K562 (cell line): ENCODE results near the gene PHTF1. TPM values are rescaled to one million over a fixed set of nuclear protein-coding genes. Genes with fewer than 3 reads are reported as not detected.

Experiments used
- ATF7 ChIP-seq: fragments of 450-650 bp; IDR thresholded peaks from 2 replicates; pipeline ENCODE4 v1.7.1; 2014; ENCODE audit warnings: mild to moderate bottlenecking, moderate library complexity
- DMBX1 ChIP-seq: fragments of 250-450 bp; sonication (Bioruptor Pico); IDR thresholded peaks from 2 replicates; pipeline ENCODE4 v1.8.0; 2022; ENCODE audit warnings: inconsistent platforms, mild to moderate bottlenecking, moderate library complexity, borderline replicate concordance
- KAT8 ChIP-seq: fragments of 450-650 bp; IDR thresholded peaks from 2 replicates; pipeline ENCODE4 v1.6.1; 2016; ENCODE audit warnings: low read depth, mild to moderate bottlenecking
- MEF2D ChIP-seq: conservative IDR thresholded peaks from 2 replicates; pipeline ENCODE4 v1.6.1; 2016; ENCODE audit warnings: low read depth, missing genetic modification characterization, missing compliant biosample characterization
- ZC3H4 ChIP-seq: sonication (generic); formaldehyde crosslinking; IDR thresholded peaks from 2 replicates; pipeline ENCODE4 v1.9.0; 2021; ENCODE audit warnings: missing genetic modification reagents, borderline replicate concordance
- polyA plus RNA-seq, 8 experiments: library from polyadenylated mRNA; depleted of rRNA in 4 of 8; stranded (reverse) in 5 of 8; unstranded in 3 of 8; fragments of >200 nt; fragmentation: Nextera tagmentation in 2 of 8; fragmentation: Illumina TruSeq in 1 of 8; extraction: Ambion mirVana in 2 of 8; extraction: Trizol in 1 of 8; gene quantifications; 2 replicates each; pipeline versions ENCODE4 v1.2.1 to v1.2.3, GENCODE V29; 2011 to 2014; ENCODE audit warnings: inconsistent platforms in 1 of 8, missing spikeins in 1 of 8
- total RNA-seq, 7 experiments: library from RNA; depleted of rRNA in 6 of 7; stranded (reverse); fragments of >200 nt in 6 of 7; fragmentation: Illumina TruSeq in 2 of 7; extraction: Trizol in 2 of 7; gene quantifications; 2 replicates each; pipeline versions ENCODE4 v1.2.1 to v1.2.3, GENCODE V29; 2011 to 2021; ENCODE audit warnings: low replicate concordance in 1 of 7
- TF ChIP-seq, protein P1 (sequence below): IDR thresholded peaks from 3 replicates; pipeline ENCODE4 v1.6.1; 2011; ENCODE audit warnings: borderline replicate concordance, mild to moderate bottlenecking; ENCODE audit not compliant: insufficient read length, insufficient read depth
- TF ChIP-seq, protein P2 (sequence below), 2 experiments: fragments of 450-650 bp in 1 of 2; sonication (generic) in 1 of 2; formaldehyde crosslinking; conservative IDR thresholded peaks; 2 replicates each; pipeline versions ENCODE4 v1.4.0 to v1.8.1; 2020 to 2022; ENCODE audit warnings: mild to moderate bottlenecking in 1 of 2, missing genetic modification reagents in 1 of 2
- TF ChIP-seq, protein P3 (sequence below): fragments of 450-650 bp; IDR thresholded peaks from 2 replicates; pipeline ENCODE4 v1.6.1; 2018; ENCODE audit warnings: mild to moderate bottlenecking, low read depth; ENCODE audit not compliant: partially characterized antibody
- TF ChIP-seq, protein P4 (sequence below): IDR thresholded peaks from 2 replicates; pipeline ENCODE4 v1.6.1; 2011; ENCODE audit warnings: borderline replicate concordance, low read depth, mild to moderate bottlenecking, moderate library complexity, low read length; ENCODE audit not compliant: insufficient read depth, poor library complexity, severe bottlenecking
- TF ChIP-seq, protein P5 (sequence below), 2 experiments: fragments of 450-650 bp; IDR thresholded peaks; 2 replicates each; pipeline ENCODE4 v1.6.1; 2016; ENCODE audit warnings: mild to moderate bottlenecking in 2 of 2, borderline replicate concordance in 1 of 2, low read depth in 1 of 2, moderate library complexity in 1 of 2

PHTF1 gene
- total and polyA plus RNA-seq, 9 of the 15 experiments (the other 6 are each of a cell fraction or from before 2014, with no cell fraction given) = 8.4 to 36.2 (median 23.0) TPM

DNA sequence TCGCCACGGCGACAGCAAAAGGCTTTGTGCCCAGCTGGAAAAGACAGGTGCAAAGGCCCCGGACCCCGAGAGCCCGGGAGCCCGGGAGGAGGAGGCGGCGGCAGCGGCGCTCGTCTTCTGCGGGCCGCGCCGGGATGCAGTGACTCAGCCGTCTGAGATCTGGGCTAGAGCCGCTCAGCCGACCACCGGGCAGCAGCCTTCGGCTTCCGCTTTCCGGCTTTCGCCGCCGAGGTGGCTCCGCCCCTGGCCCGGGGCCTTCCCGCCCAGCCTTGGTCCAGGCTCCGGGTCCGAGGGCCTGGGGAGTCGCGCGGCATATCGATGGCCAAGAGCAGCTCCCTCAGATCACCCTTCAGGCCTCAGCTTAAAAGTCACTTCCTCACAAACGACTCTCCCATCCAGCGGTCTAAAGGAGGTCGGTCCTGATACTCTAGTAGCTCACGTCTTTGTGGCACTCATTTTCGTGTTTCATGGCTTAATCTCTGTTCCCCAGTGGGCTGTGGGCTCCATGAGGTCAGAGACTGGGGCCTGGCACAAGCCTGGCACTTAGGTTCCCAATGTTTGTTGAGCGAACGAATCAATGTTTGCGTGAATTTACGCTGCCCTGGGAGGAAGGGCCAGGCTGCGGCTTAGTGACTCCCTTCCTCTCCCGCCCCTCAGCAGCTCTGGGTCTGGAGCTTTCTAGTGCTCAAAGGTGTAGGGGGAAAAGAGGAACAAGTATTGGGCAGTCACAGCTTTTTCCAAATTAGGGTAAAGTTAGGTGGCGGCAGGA, at the start of gene PHTF1 (continued):
- TF ChIP-seq, protein P1, sequence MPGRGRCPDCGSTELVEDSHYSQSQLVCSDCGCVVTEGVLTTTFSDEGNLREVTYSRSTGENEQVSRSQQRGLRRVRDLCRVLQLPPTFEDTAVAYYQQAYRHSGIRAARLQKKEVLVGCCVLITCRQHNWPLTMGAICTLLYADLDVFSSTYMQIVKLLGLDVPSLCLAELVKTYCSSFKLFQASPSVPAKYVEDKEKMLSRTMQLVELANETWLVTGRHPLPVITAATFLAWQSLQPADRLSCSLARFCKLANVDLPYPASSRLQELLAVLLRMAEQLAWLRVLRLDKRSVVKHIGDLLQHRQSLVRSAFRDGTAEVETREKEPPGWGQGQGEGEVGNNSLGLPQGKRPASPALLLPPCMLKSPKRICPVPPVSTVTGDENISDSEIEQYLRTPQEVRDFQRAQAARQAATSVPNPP = no peak
- TF ChIP-seq ATF7 = peak; percentile 63; the same call in 1 of the 2 replicates
- TF ChIP-seq MEF2D = no peak
- TF ChIP-seq, protein P2, sequence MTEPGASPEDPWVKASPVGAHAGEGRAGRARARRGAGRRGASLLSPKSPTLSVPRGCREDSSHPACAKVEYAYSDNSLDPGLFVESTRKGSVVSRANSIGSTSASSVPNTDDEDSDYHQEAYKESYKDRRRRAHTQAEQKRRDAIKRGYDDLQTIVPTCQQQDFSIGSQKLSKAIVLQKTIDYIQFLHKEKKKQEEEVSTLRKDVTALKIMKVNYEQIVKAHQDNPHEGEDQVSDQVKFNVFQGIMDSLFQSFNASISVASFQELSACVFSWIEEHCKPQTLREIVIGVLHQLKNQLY (CRISPR knock-in tag; conservative IDR thresholded peaks at IDR 0.05) = 0 out of 4 replicates have a peak, but pooled peaks of 1 of the 2 experiments have one; percentile 12
- TF ChIP-seq, protein P3, sequence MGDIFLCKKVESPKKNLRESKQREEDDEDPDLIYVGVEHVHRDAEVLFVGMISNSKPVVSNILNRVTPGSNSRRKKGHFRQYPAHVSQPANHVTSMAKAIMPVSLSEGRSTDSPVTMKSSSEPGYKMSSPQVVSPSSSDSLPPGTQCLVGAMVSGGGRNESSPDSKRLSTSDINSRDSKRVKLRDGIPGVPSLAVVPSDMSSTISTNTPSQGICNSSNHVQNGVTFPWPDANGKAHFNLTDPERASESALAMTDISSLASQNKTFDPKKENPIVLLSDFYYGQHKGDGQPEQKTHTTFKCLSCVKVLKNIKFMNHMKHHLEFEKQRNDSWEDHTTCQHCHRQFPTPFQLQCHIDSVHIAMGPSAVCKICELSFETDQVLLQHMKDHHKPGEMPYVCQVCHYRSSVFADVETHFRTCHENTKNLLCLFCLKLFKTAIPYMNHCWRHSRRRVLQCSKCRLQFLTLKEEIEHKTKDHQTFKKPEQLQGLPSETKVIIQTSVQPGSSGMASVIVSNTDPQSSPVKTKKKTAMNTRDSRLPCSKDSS = no peak
- TF ChIP-seq, protein P4, sequence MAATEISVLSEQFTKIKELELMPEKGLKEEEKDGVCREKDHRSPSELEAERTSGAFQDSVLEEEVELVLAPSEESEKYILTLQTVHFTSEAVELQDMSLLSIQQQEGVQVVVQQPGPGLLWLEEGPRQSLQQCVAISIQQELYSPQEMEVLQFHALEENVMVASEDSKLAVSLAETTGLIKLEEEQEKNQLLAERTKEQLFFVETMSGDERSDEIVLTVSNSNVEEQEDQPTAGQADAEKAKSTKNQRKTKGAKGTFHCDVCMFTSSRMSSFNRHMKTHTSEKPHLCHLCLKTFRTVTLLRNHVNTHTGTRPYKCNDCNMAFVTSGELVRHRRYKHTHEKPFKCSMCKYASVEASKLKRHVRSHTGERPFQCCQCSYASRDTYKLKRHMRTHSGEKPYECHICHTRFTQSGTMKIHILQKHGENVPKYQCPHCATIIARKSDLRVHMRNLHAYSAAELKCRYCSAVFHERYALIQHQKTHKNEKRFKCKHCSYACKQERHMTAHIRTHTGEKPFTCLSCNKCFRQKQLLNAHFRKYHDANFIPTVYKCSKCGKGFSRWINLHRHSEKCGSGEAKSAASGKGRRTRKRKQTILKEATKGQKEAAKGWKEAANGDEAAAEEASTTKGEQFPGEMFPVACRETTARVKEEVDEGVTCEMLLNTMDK = no peak
- TF ChIP-seq DMBX1 (CRISPR knock-in tag) = no peak; the same call in 1 of the 2 replicates
- TF ChIP-seq ZC3H4 (CRISPR knock-in tag) = no peak; the same call in 1 of the 2 replicates
- TF ChIP-seq, protein P5, sequence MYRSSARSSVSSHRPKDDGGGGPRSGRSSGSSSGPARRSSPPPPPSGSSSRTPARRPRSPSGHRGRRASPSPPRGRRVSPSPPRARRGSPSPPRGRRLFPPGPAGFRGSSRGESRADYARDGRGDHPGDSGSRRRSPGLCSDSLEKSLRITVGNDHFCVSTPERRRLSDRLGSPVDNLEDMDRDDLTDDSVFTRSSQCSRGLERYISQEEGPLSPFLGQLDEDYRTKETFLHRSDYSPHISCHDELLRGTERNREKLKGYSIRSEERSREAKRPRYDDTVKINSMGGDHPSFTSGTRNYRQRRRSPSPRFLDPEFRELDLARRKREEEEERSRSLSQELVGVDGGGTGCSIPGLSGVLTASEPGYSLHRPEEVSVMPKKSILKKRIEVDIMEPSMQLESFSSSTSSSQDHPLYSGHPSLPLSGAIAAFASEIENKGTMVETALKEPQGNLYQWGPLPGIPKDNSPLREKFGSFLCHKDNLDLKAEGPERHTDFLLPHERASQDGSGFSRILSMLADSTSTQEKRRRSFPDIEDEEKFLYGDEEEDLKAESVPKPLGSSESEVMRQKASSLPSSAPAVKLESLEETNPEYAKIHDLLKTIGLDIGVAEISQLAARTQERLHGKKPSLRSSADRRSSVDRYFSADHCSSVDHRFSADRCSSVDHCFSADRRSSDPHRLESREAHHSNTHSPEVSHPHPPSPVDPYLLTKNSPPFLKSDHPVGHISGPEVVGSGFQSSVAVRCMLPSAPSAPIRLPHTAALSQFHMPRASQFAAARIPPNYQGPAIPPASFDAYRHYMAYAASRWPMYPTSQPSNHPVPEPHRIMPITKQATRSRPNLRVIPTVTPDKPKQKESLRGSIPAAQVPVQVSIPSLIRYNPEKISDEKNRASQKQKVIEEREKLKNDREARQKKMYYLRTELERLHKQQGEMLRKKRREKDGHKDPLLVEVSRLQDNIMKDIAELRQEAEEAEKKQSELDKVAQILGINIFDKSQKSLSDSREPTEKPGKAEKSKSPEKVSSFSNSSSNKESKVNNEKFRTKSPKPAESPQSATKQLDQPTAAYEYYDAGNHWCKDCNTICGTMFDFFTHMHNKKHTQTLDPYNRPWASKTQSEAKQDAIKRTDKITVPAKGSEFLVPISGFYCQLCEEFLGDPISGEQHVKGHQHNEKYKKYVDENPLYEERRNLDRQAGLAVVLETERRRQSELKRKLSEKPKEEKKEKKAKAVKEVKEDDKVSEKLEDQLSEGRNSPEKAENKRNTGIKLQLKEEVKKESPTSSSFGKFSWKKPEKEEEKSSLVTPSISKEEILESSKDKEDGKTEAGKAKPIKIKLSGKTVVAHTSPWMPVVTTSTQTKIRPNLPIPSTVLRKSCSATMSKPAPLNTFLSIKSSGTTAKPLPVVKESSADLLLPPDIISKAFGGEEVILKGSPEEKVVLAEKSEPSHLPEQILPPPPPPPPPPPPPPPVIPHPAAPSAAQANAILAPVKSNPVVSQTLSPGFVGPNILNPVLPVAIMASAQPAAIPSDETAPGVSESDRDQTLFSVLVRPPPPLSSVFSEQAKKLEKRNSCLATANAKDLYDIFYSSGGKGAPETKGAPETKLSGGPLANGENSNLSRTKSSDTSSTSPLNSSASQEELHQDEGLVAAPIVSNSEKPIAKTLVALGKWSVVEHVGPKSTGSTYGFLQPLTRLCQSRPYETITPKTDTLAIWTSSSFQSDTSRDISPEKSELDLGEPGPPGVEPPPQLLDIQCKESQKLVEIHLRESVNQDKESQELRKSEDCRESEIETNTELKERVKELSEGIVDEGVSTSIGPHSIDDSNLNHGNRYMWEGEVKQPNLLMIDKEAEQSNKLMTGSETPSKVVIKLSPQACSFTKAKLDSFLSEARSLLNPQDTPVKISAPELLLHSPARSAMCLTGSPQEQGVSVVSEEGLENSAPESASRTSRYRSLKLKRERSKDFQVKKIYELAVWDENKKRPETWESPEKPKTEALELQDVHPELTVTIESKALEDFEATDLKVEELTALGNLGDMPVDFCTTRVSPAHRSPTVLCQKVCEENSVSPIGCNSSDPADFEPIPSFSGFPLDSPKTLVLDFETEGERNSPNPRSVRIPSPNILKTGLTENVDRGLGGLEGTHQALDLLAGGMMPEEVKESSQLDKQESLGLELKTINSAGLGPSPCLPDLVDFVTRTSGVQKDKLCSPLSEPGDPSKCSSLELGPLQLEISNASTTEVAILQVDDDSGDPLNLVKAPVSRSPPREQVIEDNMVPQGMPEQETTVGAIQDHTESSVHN (IDR thresholded peaks at IDR 0.05; ENCODE audit: borderline replicate concordance in 1 of 2, low read depth in 1 of 2) = no peak
- TF ChIP-seq KAT8 = no peak
